Body of pancreas (tissue), 4 donors: ENCODE data around the gene KYNU. TPM values are rescaled to one million over a fixed set of nuclear protein-coding genes. Genes with fewer than 3 reads are reported as not detected.
"Not testable (repeated sequence)": the region's sequence is repeated elsewhere in the genome, so short reads cannot be mapped to it uniquely, and the experiment has no call there.

Experiments
- ATAC-seq: fragments of 150-250 bp; one replicate; pipeline ENCODE4 v1.9.1; 2016
- DNase-seq, 4 donors: peaks; one replicate each; pipeline ENCODE4 v3.0.0-alpha.2; 2019
- H3K27ac ChIP-seq, 4 donors: fragments of 200-600 bp; sonication (generic); 1 replicate in 3 of 4; 2 replicates in 1 of 4; pipeline versions ENCODE4 v1.5.1 to v1.6.1; 2016 to 2019; ENCODE audit warnings: mild to moderate bottlenecking in 1 of 4, mixed read lengths in 1 of 4, moderate library complexity in 1 of 4
- H3K27me3 ChIP-seq, 2 donors: fragments of 200-600 bp; sonication (generic); one replicate each; pipeline ENCODE4 v1.6.0; 2016; ENCODE audit warnings: mild to moderate bottlenecking in 1 of 2
- H3K36me3 ChIP-seq, 2 donors: fragments of 200-600 bp; sonication (generic); replicated peaks in 1 of 2; 2 replicates each; pipeline ENCODE4 v1.5.1; 2016; ENCODE audit warnings: low read depth in 2 of 2; ENCODE audit not compliant: insufficient read depth in 1 of 2
- H3K4me1 ChIP-seq: fragments of 200-600 bp; sonication (generic); one replicate; pipeline ENCODE4 v1.6.0; 2016
- H3K4me3 ChIP-seq, 2 donors: fragments of 200-600 bp; sonication (generic); 1 replicate in 1 of 2; 2 replicates in 1 of 2; pipeline ENCODE4 v1.5.1; 2016 to 2019
- H3K9me3 ChIP-seq, 3 donors: fragments of 200-600 bp; sonication (generic); 1 replicate in 2 of 3; 2 replicates in 1 of 3; pipeline ENCODE4 v1.5.1; 2016
- CTCF ChIP-seq, 7 experiments: fragments of 450-650 bp in 4 of 7; fragments of 200-600 bp in 3 of 7; sonication (generic) in 3 of 7; IDR thresholded peaks; one replicate each; pipeline ENCODE4 v1.5.1; 2016 to 2019; ENCODE audit warnings: antibody characterized with exemption in 7 of 7
- POLR2A ChIP-seq, 3 donors: fragments of 450-650 bp; IDR thresholded peaks; one replicate each; pipeline ENCODE4 v1.6.1; 2016; ENCODE audit warnings: antibody characterized with exemption in 3 of 3, mild to moderate bottlenecking in 2 of 3
- WGBS, 2 donors: methylation state at CpG; one replicate each; pipeline ENCODE4 v1.1.5; 2017; 5-methylcytosine and 5-hydroxymethylcytosine counted together
- intact Hi-C: fragments of 100-400 bp; cut with DNase I; formaldehyde crosslinking; loops from one replicate; pipeline ENCODE4 v1.15.1; 2023
- total RNA-seq, 2 donors: library from RNA; depleted of rRNA; stranded (reverse); fragments of >200 nt; gene quantifications; one replicate each; pipeline ENCODE4 v1.1.0, GENCODE V29; 2016

The KYNU gene
- total RNA-seq, 2 donors from 2014 or later: 0.33 to 0.78 TPM

GRCh38 chr2:142865924-142866323 is 11.5 kb upstream of the KYNU start:
- peaks cover 5% of the 10 kb centered on the region for H3K4me1 ChIP-seq
- ATAC-seq (no peak), DNase-seq (no peak)
- WGBS, 2 donors: 22 to 30% methylated on average over 1 of the region's 1 CpG
- H3K4me3 ChIP-seq: no peak overlapping the region
- TF ChIP-seq POLR2A (IDR thresholded peaks at IDR 0.05) (no peak), CTCF (IDR thresholded peaks at IDR 0.05) (no peak)
- H3K36me3 ChIP-seq: no peaks in the 10 kb centered on the region
- H3K27ac ChIP-seq: peak overlapping the region in 1 of 4 donors; percentile 44
- intact Hi-C loops: no loop called here
- H3K27me3 ChIP-seq: no peaks in the 10 kb centered on the region
- no peaks in the 10 kb centered on the region for H3K9me3 ChIP-seq

DNA sequence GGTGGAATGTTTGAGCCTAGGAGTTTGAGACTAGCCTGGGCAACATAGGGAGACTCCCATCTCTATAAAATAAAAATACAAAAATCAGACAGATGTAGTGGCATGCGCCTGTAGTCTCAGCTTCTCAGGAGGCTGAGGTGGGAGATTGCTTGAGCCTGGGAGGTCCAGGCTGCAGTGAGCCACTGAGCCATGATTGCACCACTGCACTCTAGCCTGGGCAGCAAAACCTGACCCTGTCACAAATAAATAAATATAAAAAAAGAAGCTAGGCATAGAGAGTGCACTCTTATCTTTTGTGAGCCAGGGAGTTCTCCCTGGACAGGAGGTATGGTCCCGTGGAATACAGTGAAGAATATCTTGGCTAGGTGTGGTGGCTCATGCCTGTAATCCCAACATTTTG is 11.0 kb upstream of the KYNU start:
- DNase-seq (no peak), ATAC-seq (no peak)
- Histone ChIP-seq H3K36me3 (no peaks in the 10 kb centered on the region), H3K27ac (peak overlapping the region in 1 of 4 donors; percentile 14), H3K9me3 (no peaks in the 10 kb centered on the region), H3K27me3 (no peaks in the 10 kb centered on the region), H3K4me3 (no peak overlapping the region), H3K4me1 (peaks cover 5% of the 10 kb centered on the region)
- intact Hi-C loops: no loop called here
- 68 to 78% methylated on average over 2 of the region's 2 CpGs for WGBS, 2 donors
- no peak for TF ChIP-seq CTCF (IDR thresholded peaks at IDR 0.05)
- no peak for TF ChIP-seq POLR2A (IDR thresholded peaks at IDR 0.05)

- ATAC-seq (no peak), DNase-seq (no peak)
- Histone ChIP-seq H3K4me3 (no peak overlapping the region), H3K36me3 (no peaks in the 10 kb centered on the region), H3K9me3 (no peaks in the 10 kb centered on the region), H3K4me1 (peaks cover 5% of the 10 kb centered on the region), H3K27me3 (no peaks in the 10 kb centered on the region), H3K27ac (no peak overlapping the region)
- intact Hi-C loops: no loop called here
- no peak for TF ChIP-seq POLR2A (IDR thresholded peaks at IDR 0.05)
- no peak for TF ChIP-seq CTCF (IDR thresholded peaks at IDR 0.05)
- WGBS, 2 donors: 57 to 68% methylated on average over 2 of the region's 2 CpGs
These were observed 10.3 kb upstream of the KYNU start for GRCh38 chr2:142867136-142867535.

DNA sequence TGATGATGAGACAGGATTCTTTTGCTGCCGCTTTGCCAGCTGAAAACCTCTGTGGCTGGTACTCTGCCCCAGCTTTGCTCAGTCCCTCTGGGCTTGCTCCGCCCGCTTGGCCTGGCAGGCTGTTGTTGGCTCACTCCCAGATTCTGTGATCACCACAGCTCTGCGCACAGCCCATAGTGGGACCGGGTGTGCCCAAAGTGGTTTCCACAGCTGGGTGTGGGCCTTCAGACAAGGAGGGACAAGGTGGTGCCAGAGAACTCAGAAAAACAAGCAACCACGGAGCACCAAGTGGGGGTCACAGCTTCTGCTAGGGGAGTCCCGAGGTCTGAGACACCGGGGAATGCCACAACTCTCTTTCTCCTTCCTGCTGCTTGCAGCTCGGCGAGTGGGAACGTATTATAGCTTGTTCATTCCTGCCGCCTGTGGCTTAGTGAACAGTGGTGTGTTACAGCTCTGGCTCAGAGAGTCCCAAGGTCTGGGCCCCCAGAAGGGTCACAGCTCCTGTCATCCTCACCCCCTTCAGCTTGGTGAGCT is 9.2 kb upstream of the KYNU start:
- ATAC-seq (no peak), DNase-seq (peak in 3 of 4 donors; percentile 9 to 51 (median 34))
- WGBS, 2 donors: 56 to 66% methylated on average over 12 of the region's 12 CpGs
- TF ChIP-seq CTCF (IDR thresholded peaks at IDR 0.05) (no peak), POLR2A (IDR thresholded peaks at IDR 0.05) (no peak)
- no peaks in the 10 kb centered on the region for H3K9me3 ChIP-seq
- H3K27me3 ChIP-seq: no peaks in the 10 kb centered on the region
- H3K4me3 ChIP-seq: no peak overlapping the region
- H3K4me1 ChIP-seq: peaks cover 5% of the 10 kb centered on the region
- intact Hi-C loops: no loop called here
- no peak overlapping the region for H3K27ac ChIP-seq
- no peaks in the 10 kb centered on the region for H3K36me3 ChIP-seq

DNA sequence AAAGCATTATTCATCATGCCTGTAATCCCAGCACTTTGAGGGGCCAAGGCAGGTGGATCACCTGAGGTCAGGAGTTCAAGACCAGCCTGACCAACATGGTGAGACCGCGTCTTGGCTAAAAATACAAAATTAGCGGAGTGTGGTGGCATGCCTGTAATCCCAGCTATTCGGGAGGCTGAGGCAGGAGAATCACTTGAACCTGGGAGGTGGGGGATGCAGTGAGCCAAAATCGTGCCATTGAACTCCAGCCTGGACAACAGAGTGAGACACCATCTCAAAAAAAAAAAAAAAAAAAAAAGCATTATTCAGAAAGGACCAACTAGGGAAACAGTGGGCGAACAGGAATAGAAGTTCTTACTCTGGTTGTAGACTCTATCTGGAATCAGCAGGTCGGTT is 8.4 kb upstream of the KYNU start:
- DNase-seq, H3K27ac ChIP-seq, H3K36me3 ChIP-seq, intact Hi-C loops, H3K9me3 ChIP-seq, H3K27me3 ChIP-seq, ATAC-seq, H3K4me1 ChIP-seq, H3K4me3 ChIP-seq: not testable (repeated sequence)
- 68 to 75% methylated on average over 7 of the region's 7 CpGs for WGBS, 2 donors
